GM04504 (cell line): ENCODE measurements around the gene IL20RB.

Source experiments
- DNase-seq: peaks from one replicate; pipeline ENCODE4 v3.0.0-alpha.2; 2012; ENCODE audit warnings: low read depth

Gene IL20RB

GRCh38 chr3:137039570-137039969 is 81.8 kb downstream of the IL20RB start:
- DNase-seq, result no peak

- no peak for DNase-seq
Measured at GRCh38 chr3:137041251-137041650, 83.5 kb downstream of the IL20RB start.

GRCh38 chr3:137041686-137042085 is 83.9 kb downstream of the IL20RB start:
- DNase-seq, result no peak

- no peak for DNase-seq
Measured at GRCh38 chr3:137046747-137047146, 89.0 kb downstream of the IL20RB start.

- no peak for DNase-seq
Measured at GRCh38 chr3:137047240-137047639, 89.5 kb downstream of the IL20RB start.

GRCh38 chr3:137050281-137050680 is 92.5 kb downstream of the IL20RB start:
- no peak for DNase-seq

GRCh38 chr3:137052298-137052697 is 94.5 kb downstream of the IL20RB start:
- DNase-seq, result no peak
